Esophagus squamous epithelium (tissue), 5 donors: ENCODE results near the gene TMED1. TPM values are rescaled to one million over a fixed set of nuclear protein-coding genes. Genes with fewer than 3 reads are reported as not detected.
"Not testable (repeated sequence)": the region's sequence is repeated elsewhere in the genome, so short reads cannot be mapped to it uniquely, and the experiment has no call there.

Source experiments
- DNase-seq: peaks from one replicate; lab custom pipeline; 2025; lab: John Stamatoyannopoulos, UW
- H3K27ac ChIP-seq, 4 donors: fragments of 200-600 bp; sonication (generic); one replicate each; pipeline ENCODE4 v1.5.1; 2016 to 2019; ENCODE audit warnings: mild to moderate bottlenecking in 1 of 4
- H3K27me3 ChIP-seq, 4 donors: fragments of 200-600 bp; sonication (generic); 1 replicate in 3 of 4; 2 replicates in 1 of 4; pipeline versions ENCODE4 v1.5.1 to v1.6.0; 2017 to 2021; ENCODE audit warnings: antibody characterized with exemption in 1 of 4
- H3K36me3 ChIP-seq, 3 donors: fragments of 200-600 bp; sonication (generic); one replicate each; pipeline ENCODE4 v1.5.1; 2016 to 2019
- H3K4me1 ChIP-seq, 3 donors: fragments of 200-600 bp; sonication (generic); one replicate each; pipeline ENCODE4 v1.5.1; 2017 to 2019
- H3K4me3 ChIP-seq, 4 donors: fragments of 200-600 bp; sonication (generic); 1 replicate in 3 of 4; 2 replicates in 1 of 4; pipeline ENCODE4 v1.5.1; 2016 to 2019; ENCODE audit warnings: mild to moderate bottlenecking in 2 of 4, moderate library complexity in 1 of 4
- H3K9me3 ChIP-seq, 3 donors: fragments of 200-600 bp; sonication (generic); one replicate each; pipeline ENCODE4 v1.5.1; 2016 to 2019
- POLR2A ChIP-seq, 4 donors: fragments of 450-650 bp; IDR thresholded peaks; one replicate each; pipeline ENCODE4 v1.6.1; 2017; ENCODE audit warnings: antibody characterized with exemption in 4 of 4, mild to moderate bottlenecking in 4 of 4, moderate library complexity in 3 of 4
- WGBS, 2 donors: methylation state at CpG; one replicate each; pipeline ENCODE4 v1.1.5; 2018; 5-methylcytosine and 5-hydroxymethylcytosine counted together
- intact Hi-C: fragments of 100-400 bp; cut with DNase I; formaldehyde crosslinking; loops from one replicate; pipeline ENCODE4 v1.15.0; 2022
- total RNA-seq, 4 donors: library from RNA; depleted of rRNA; stranded (reverse); fragments of >200 nt; gene quantifications; one replicate each; pipeline ENCODE4 v1.1.0, GENCODE V29; 2016
- TF ChIP-seq, protein P1 (sequence below), 6 experiments: fragments of 450-650 bp in 4 of 6; fragments of 200-600 bp in 2 of 6; sonication (generic) in 2 of 6; IDR thresholded peaks; one replicate each; pipeline ENCODE4 v1.5.1; 2016 to 2019; ENCODE audit warnings: antibody characterized with exemption in 6 of 6, mild to moderate bottlenecking in 4 of 6, moderate library complexity in 4 of 6
- donor health status: DM: yes; HTN: yes; CAD: no.

The TMED1 gene
- total RNA-seq, 4 donors from 2014 or later, result 14.7 to 30.3 (median 24.1) TPM

DNA sequence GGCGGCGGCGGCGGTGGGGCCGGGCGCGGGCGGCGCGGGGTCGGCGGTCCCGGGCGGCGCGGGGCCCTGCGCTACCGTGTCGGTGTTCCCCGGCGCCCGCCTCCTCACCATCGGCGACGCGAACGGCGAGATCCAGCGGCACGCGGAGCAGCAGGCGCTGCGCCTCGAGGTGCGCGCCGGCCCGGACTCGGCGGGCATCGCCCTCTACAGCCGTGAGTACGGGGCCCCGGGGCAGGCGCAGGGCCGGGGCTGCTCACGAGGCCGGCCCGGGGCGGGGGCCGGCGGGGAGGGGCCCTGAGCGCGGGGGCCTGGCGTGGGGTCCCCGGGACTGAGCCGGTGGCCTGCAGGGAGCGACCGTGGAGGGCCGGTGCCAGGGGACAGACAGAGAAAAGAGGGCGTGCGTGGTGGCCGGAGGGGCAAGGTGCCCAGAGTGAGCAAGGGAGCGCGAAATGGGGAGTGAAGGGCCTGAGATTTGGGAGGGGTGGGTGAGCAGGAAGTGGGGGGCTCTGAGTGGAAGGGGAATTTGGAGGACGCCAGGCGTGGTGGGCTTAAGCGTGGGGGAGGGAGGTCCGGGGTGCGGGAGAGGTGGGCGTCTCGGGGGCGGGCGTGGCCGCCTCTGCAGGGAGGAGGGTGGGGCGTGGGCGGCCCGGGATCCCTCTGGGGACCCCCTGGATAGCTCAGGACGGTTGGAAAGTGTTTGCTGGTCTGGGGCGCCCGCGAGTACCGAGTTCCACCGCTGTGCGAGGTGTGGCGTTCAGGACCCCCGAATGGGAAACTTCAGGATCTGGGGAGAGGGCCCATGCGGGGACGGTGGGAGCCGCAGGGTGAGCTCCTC is 35.9 kb upstream of the TMED1 start:
- intact Hi-C loops, result loop anchor here (5.0 kb wide), 1 partner anchor 55 kb away; the partner anchor contains the start of genes TIMM29 and YIPF2
- WGBS, 2 donors, result 0% methylated on average over 17 to 20 of the region's 90 CpGs
- Histone ChIP-seq H3K27me3 (no peaks in the 10 kb centered on the region), H3K4me1 (peaks cover 10 to 46% (median 22%) of the 10 kb centered on the region in 3 donors), H3K9me3 (no peaks in the 10 kb centered on the region), H3K36me3 (no peaks in the 10 kb centered on the region), H3K27ac (peak overlapping the region; percentile 92 to 95 (median 93)), H3K4me3 (peak overlapping the region; percentile 88 to 94 (median 92))
- no peak for DNase-seq
- no peak for TF ChIP-seq POLR2A (IDR thresholded peaks at IDR 0.05)
- TF ChIP-seq, protein P1, sequence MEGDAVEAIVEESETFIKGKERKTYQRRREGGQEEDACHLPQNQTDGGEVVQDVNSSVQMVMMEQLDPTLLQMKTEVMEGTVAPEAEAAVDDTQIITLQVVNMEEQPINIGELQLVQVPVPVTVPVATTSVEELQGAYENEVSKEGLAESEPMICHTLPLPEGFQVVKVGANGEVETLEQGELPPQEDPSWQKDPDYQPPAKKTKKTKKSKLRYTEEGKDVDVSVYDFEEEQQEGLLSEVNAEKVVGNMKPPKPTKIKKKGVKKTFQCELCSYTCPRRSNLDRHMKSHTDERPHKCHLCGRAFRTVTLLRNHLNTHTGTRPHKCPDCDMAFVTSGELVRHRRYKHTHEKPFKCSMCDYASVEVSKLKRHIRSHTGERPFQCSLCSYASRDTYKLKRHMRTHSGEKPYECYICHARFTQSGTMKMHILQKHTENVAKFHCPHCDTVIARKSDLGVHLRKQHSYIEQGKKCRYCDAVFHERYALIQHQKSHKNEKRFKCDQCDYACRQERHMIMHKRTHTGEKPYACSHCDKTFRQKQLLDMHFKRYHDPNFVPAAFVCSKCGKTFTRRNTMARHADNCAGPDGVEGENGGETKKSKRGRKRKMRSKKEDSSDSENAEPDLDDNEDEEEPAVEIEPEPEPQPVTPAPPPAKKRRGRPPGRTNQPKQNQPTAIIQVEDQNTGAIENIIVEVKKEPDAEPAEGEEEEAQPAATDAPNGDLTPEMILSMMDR (IDR thresholded peaks at IDR 0.05), result peak in 4 of 6 experiments; percentile 15 to 43 (median 21)

DNA sequence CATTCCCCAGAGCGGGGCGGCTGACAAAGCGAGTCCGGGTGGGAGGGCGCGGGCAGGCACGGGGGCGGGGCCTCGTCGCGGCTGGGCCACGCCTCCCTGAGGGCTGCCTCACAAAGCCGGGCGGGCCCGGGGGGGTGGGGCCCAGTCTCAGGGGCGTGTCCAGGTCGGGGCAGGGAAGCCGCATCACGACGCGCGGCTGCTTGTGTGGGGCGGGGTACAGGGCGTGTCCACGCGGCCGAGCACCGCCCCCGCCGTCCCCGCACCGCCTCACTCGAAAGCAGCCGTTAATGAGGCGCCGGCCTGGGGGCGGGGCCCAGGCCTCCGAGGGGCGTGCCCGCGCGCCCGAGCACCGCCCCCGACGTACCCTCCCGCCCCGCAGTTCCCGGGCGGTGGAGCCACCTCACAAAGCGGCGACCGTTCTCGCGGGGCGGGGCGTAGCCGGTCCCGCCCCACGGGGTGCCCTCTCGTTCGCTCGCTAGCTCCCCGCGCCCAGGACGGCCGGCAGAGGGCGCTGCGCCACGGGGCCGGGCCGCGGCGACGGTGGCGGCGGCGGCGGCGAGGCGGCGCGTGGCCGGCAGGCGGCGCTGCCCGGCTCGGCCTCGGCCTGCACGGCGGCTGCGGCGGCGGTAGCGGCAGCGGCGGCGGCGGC is 35.1 kb upstream of the TMED1 start, which contains the start of gene CARM1:
TSS of gene CARM1 (plus strand) at position 599 of the 649 bp plus-strand sequence. CDS start 150 bp downstream, outside the sequence.
- H3K9me3 ChIP-seq, result no peaks in the 10 kb centered on the region
- no peaks in the 10 kb centered on the region for H3K27me3 ChIP-seq
- intact Hi-C loops, result loop anchor here (5.0 kb wide), 1 partner anchor 56 kb away; the partner anchor contains the start of genes TIMM29 and YIPF2
- TF ChIP-seq, protein P1 (IDR thresholded peaks at IDR 0.05), result peak; percentile 40 to 97 (median 94)
- no peak for TF ChIP-seq POLR2A (IDR thresholded peaks at IDR 0.05)
- no peaks in the 10 kb centered on the region for H3K36me3 ChIP-seq
- H3K4me1 ChIP-seq, result peaks cover 10 to 37% (median 14%) of the 10 kb centered on the region in 3 donors
- WGBS, 2 donors, result no CpG with 5 or more reads among the region's 99 CpGs
- H3K4me3 ChIP-seq, result peak within 1 kb of the TSS; percentile 88 to 94 (median 92)
- peak within 1 kb of the TSS; percentile 92 to 95 (median 93) for H3K27ac ChIP-seq
- peak; percentile 94 for DNase-seq

DNA sequence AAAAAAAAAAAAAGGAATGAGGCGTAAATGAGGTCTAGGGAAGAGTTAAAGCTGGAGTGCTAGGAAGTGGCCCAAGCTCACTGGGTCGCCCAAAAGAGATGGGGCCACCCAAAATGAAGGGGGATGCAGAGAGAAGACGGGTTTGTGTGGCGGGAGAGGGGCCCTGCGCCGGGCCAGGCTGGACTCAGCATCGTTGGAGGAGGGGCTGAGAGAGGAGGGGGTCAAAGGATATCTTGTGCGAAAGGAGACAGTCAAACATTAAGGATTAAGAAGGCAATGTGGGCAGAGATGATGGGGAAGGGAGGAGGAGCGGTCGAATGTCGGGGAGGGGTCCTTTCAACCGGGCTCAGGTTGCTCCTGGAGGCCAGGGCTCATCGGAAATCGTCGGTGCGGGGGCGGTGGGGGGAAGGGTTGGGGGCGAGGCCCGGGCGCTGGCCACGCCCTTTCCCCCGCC is 34.5 kb upstream of the TMED1 start:
- peak overlapping the region; percentile 27 to 68 (median 52) for H3K4me3 ChIP-seq
- no peaks in the 10 kb centered on the region for H3K9me3 ChIP-seq
- H3K36me3 ChIP-seq, result no peaks in the 10 kb centered on the region
- intact Hi-C loops, result loop anchor here (5.0 kb wide), 1 partner anchor 57 kb away; the partner anchor contains the start of genes TIMM29 and YIPF2
- H3K27me3 ChIP-seq, result no peaks in the 10 kb centered on the region
- WGBS, 2 donors, result 1 to 3% methylated on average over 12 to 15 of the region's 22 CpGs
- DNase-seq, result no peak
- H3K27ac ChIP-seq, result peak overlapping the region; percentile 73 to 90 (median 86)
- peaks cover 10 to 32% (median 11%) of the 10 kb centered on the region in 3 donors for H3K4me1 ChIP-seq
- TF ChIP-seq, protein P1 (IDR thresholded peaks at IDR 0.05), result no peak
- no peak for TF ChIP-seq POLR2A (IDR thresholded peaks at IDR 0.05)

DNA sequence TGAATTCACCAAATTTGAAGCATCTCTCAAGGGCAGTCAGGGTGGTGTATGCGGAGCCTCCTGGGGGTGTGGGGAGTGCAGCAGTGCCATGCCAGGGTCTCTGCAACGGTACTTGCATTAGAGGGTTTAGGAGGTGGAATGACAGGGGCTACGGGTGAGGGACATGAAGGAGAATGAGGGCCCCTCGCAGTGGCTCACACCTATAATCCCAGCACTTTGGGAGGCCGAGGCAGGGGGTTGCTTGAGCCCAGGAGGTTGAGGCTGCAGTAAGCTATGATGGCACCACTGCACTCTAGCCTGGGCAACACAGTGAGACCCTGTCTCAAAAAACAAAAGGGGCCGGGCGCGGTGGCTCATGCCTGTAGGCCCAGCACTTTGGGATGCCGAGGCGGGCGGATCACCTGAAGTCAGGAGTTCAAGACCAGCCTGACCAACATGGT is 33.9 kb upstream of the TMED1 start:
- WGBS, 2 donors, result 80 to 89% methylated on average over 4 to 8 of the region's 11 CpGs
- Histone ChIP-seq H3K4me1 (peaks cover 10 to 25% (median 11%) of the 10 kb centered on the region in 3 donors), H3K27ac (peak overlapping the region in 2 of 4 donors; percentile 83 to 90)
- intact Hi-C loops, result loop anchor here (5.0 kb wide), 1 partner anchor 57 kb away; the partner anchor contains the start of genes TIMM29 and YIPF2
- not testable (repeated sequence) for H3K36me3 ChIP-seq, H3K9me3 ChIP-seq, H3K27me3 ChIP-seq, H3K4me3 ChIP-seq, DNase-seq

DNA sequence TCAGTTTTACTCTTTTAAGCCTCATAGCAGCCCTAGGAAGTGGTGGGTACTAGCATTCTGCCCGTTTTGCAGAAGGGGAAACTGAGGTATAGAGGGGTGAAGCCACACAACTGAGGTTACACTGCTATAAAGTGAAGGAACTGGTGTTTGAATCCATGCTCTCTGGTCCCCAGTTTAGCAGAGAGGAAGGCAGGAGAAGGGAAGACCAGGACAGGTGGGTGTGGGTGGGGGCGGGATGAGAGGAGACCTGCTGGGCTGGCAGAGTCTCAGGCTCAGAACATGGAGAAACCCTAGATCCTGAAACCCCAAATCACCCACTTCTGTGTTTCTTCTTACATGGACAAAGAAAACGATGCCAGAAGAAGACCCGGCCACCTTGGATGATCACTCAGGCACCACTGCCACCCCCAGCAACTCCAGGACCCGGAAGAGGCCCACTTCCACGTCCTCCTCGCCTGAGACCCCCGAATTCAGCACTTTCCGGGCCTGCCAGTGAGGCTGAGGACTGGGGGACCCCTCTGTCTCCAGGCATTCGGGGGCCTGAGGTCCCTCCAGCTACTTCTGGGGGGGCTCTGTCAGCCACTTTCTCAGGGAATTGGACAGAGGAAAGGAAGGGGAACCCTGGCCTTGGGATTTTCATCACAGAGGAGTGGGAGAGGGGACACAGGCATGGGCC is 33.0 kb upstream of the TMED1 start:
- no peaks in the 10 kb centered on the region for H3K27me3 ChIP-seq
- TF ChIP-seq, protein P1 (IDR thresholded peaks at IDR 0.05), result no peak
- no peak for TF ChIP-seq POLR2A (IDR thresholded peaks at IDR 0.05)
- no peak overlapping the region for H3K27ac ChIP-seq
- WGBS, 2 donors, result 84 to 89% methylated on average over 6 to 9 of the region's 10 CpGs
- H3K4me3 ChIP-seq, result no peak overlapping the region
- H3K36me3 ChIP-seq, result no peaks in the 10 kb centered on the region
- intact Hi-C loops, result no loop called here
- peaks cover 10 to 33% (median 15%) of the 10 kb centered on the region in 3 donors for H3K4me1 ChIP-seq
- no peaks in the 10 kb centered on the region for H3K9me3 ChIP-seq
- DNase-seq, result no peak
